Activated CD4-positive, alpha-beta memory T cell treated with anti-CD3 and anti-CD28 coated beads for 36 hours (primary cell): ENCODE measurements around the gene GAB3. TPM values are rescaled to one million over a fixed set of nuclear protein-coding genes. Genes with fewer than 3 reads are reported as not detected.
"Not testable (repeated sequence)": the region's sequence is repeated elsewhere in the genome, so short reads cannot be mapped to it uniquely, and the experiment has no call there.

Experiments
- CTCF ChIA-PET: fragments of 350-600 bp; sonication (Branson Sonifier 250); formaldehyde crosslinking; loops from one replicate; lab custom pipeline; 2021; ENCODE audit warnings: antibody characterized with exemption, inconsistent platforms; lab: Charles Lee
- POLR2A ChIA-PET: fragments of 350-600 bp; sonication (Branson Sonifier 250); formaldehyde crosslinking; loops from one replicate; lab custom pipeline; 2021; ENCODE audit warnings: antibody characterized with exemption; lab: Charles Lee
- DNase-seq: peaks from one replicate; pipeline ENCODE4 v3.0.0-alpha.2; 2020
- H3K27ac Mint-ChIP-seq: one replicate; pipeline ENCODE4 v1.8.0; 2021; ENCODE audit warnings: mixed read lengths
- H3K27me3 Mint-ChIP-seq: one replicate; pipeline ENCODE4 v1.8.0; 2021; ENCODE audit warnings: mixed read lengths
- H3K36me3 Mint-ChIP-seq: one replicate; pipeline ENCODE4 v1.8.0; 2021; ENCODE audit warnings: mixed read lengths
- H3K4me1 Mint-ChIP-seq: one replicate; pipeline ENCODE4 v1.8.0; 2021; ENCODE audit warnings: low read depth, mixed read lengths
- H3K4me3 Mint-ChIP-seq: one replicate; pipeline ENCODE4 v1.8.0; 2021; ENCODE audit warnings: mild to moderate bottlenecking, mixed read lengths
- H3K9me3 Mint-ChIP-seq: one replicate; pipeline ENCODE4 v1.8.0; 2021; ENCODE audit warnings: mixed read lengths
- intact Hi-C: fragments of 100-400 bp; cut with micrococcal nuclease; formaldehyde crosslinking; loops from one replicate; pipeline ENCODE4 v1.15.1; 2023
- total RNA-seq, 2 experiments: library from RNA; stranded (reverse); gene quantifications; one replicate each; pipeline ENCODE4 v1.2.3, GENCODE V29; 2021

Gene GAB3
- total RNA-seq, 2 experiments from 2014 or later = 3.4 to 3.7 TPM

DNA sequence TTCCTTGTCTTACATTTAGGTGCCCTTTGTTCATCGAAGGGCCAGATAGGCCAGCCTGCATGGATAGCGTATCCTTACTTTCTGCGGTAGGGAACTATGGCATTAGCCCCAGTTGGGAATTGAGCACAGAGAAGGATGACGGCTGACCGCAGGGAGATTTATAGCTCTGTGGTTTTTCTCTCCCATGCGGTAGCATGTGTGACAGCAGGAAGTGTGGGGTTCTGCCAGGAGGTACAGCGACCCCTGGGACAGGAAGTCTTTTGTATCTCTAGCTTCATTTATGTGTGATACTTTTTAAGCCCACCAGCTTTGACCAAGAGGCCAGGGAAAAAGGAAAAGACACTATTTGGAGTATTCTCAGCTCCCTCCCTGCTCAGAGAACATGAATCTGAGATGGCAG, 33.1 kb downstream of the GAB3 start:
- H3K27me3 Mint-ChIP-seq = no peaks in the 10 kb centered on the region
- POLR2A ChIA-PET = interaction anchor here (1.0 kb wide), 1 partner anchor 12 kb away, joined by 3 read pairs; no protein-coding TSS in a partner anchor
- no peaks in the 10 kb centered on the region for H3K9me3 Mint-ChIP-seq
- H3K27ac Mint-ChIP-seq = peak overlapping the region; percentile 87
- peak; percentile 17 for DNase-seq
- no peaks in the 10 kb centered on the region for H3K36me3 Mint-ChIP-seq
- H3K4me1 Mint-ChIP-seq = peaks cover 50% of the 10 kb centered on the region
- no peak overlapping the region for H3K4me3 Mint-ChIP-seq
- intact Hi-C loops = loop anchor here (2.0 to 5.0 kb wide), 2 partner anchors 15 to 44 kb away; partner anchors contain the start of gene DKC1
- CTCF ChIA-PET = interaction anchor here (0.9 to 4.7 kb wide), 3 partner anchors 14 to 68 kb away, joined by 3 to 41 read pairs (median 3); partner anchors contain the start of gene GAB3

DNA sequence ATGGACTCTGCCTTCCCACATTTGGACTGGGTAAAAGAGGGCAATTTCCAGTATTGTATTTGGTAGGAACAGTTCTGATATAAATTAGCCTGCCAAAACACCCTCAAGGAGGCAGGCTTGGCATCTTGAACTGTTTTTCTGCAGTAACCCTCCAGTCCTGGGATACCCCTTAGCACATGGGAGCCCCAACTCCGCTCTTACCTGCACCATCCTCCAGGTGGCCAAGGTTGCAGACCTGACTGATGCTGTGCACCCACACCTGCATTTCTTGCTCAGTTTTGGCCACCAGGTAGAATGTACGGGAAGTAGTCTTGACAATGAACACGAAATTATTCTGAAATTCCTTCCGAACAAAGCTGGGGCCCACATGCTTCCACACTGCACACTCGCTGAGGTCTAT, 35.1 kb downstream of the GAB3 start:
- Mint-ChIP-seq H3K4me3 (no peak overlapping the region), H3K27ac (no peak overlapping the region), H3K9me3 (no peaks in the 10 kb centered on the region), H3K27me3 (no peaks in the 10 kb centered on the region), H3K4me1 (peaks cover 57% of the 10 kb centered on the region), H3K36me3 (peaks cover 7% of the 10 kb centered on the region)
- ChIA-PET POLR2A (no interaction called here), CTCF (interaction anchor here (1.4 to 4.7 kb wide), 3 partner anchors 14 to 52 kb away, joined by 3 to 41 read pairs (median 6); partner anchors contain the start of gene GAB3)
- DNase-seq = no peak
- intact Hi-C loops = loop anchor here (5.0 kb wide), 1 partner anchor 46 kb away; the partner anchor contains the start of gene DKC1

DNA sequence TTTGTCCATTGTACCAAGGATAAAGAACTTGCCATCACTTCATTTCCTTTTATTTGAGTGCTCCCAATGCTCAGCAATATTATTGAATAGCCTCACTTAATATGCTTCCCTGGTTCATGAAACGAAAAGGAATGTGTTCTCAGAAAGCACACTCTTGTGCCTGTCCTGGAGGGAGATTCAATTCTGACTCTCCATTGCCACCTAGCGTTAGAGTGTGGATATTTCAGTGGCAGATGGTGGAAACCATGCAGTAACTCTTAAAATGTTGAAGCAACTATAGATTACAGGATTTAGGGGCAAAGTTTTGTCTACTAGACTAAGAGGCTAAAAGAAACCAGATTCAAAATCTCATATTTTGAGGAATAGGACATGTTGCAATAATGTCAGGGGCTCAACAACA, 36.0 kb downstream of the GAB3 start:
- H3K9me3 Mint-ChIP-seq = no peaks in the 10 kb centered on the region
- intact Hi-C loops = loop anchor here (5.0 kb wide), 1 partner anchor 47 kb away; the partner anchor contains the start of gene DKC1
- CTCF ChIA-PET = no interaction called here
- H3K4me3 Mint-ChIP-seq = no peak overlapping the region
- POLR2A ChIA-PET = no interaction called here
- peaks cover 55% of the 10 kb centered on the region for H3K4me1 Mint-ChIP-seq
- DNase-seq = peak; percentile 42
- H3K27me3 Mint-ChIP-seq = no peaks in the 10 kb centered on the region
- peaks cover 7% of the 10 kb centered on the region for H3K36me3 Mint-ChIP-seq
- H3K27ac Mint-ChIP-seq = no peak overlapping the region

DNA sequence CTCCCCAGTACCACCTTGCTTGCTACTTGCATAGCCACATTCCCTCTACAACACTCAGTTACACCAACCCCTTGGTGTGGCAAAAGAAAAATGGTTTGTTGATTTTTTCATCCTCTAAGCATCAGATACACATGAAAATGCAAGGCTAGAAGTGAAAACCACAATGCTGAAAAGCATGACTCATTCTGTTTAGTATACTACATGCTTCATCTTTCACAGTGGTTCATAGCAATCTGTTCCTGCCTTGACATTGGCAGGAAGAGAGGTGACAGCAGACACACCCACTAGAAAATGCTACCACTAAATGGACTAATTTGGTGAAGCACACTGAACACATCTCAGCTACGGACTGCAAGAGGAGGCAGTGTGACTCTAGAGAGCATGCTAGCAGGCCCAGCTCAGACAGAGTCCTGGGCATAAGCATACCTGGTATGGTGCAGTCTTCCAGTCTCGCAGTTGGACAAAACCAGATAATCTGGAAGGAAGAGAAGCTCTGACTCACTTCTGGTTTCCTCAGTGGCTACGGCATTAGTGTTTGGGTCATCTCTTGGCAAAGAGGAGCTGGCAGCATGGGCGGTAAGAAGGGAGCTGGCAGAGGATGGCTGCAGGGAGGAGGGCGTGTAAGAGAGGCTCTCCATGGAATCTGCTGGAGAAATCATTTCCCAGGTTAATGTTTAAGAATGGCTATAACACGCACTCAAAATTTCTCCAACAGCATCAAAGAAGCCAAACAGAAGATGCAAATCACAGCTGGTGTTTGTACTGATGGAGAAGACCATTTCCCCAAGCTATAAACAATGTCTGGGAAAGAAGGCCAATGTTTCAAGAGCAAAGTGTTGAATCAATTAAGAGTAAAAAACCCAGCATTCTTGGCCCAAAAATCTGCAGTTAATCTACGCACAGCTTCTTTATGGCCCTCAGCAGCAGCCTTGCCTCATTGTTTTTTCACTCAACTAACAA, 37.8 kb downstream of the GAB3 start:
- Mint-ChIP-seq H3K9me3 (no peaks in the 10 kb centered on the region), H3K4me1 (peaks cover 37% of the 10 kb centered on the region), H3K27ac (peak overlapping the region; percentile 44), H3K4me3 (peak overlapping the region; percentile 14), H3K36me3 (peaks cover 7% of the 10 kb centered on the region), H3K27me3 (no peaks in the 10 kb centered on the region)
- DNase-seq = peak; percentile 48
- intact Hi-C loops = loop anchor here (1.0 kb wide), 1 partner anchor 17 kb away; no protein-coding TSS in a partner anchor
- CTCF ChIA-PET = interaction anchor here (0.6 to 1.7 kb wide), 7 partner anchors 12 to 53 kb away, joined by 3 to 8 read pairs (median 3); no protein-coding TSS in a partner anchor
- POLR2A ChIA-PET = interaction anchor here (0.8 to 1.1 kb wide), 2 partner anchors 36 to 38 kb away, joined by 5 read pairs; partner anchors contain the start of gene GAB3

DNA sequence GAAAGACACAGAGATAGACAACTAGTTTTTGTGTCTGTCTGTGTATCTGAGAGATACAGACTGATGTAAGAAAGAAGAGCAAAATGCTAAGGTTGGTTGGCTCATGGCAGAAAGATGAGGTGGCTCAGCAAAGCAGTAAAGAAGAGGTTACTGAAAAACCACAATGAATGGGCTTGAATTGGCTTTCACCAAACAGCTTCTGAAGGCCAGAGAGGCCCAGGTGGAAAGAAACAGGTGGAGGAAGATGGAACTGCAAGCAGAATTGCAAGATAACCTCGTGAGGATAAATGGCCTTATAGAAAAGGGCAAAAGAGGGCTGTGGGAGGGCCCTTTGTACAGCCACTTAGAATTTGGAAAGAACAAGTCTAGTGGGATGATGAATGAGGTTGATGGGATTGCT, 39.6 kb downstream of the GAB3 start:
- ChIA-PET POLR2A (no interaction called here), CTCF (interaction anchor here (1.7 kb wide), 1 partner anchor 38 kb away, joined by 11 read pairs; no protein-coding TSS in a partner anchor)
- H3K9me3 Mint-ChIP-seq = no peaks in the 10 kb centered on the region
- H3K4me3 Mint-ChIP-seq = no peak overlapping the region
- no peaks in the 10 kb centered on the region for H3K27me3 Mint-ChIP-seq
- intact Hi-C loops = no loop called here
- H3K36me3 Mint-ChIP-seq = peaks cover 7% of the 10 kb centered on the region
- H3K27ac Mint-ChIP-seq = peak overlapping the region; percentile 35
- no peak for DNase-seq
- H3K4me1 Mint-ChIP-seq = peaks cover 26% of the 10 kb centered on the region

DNA sequence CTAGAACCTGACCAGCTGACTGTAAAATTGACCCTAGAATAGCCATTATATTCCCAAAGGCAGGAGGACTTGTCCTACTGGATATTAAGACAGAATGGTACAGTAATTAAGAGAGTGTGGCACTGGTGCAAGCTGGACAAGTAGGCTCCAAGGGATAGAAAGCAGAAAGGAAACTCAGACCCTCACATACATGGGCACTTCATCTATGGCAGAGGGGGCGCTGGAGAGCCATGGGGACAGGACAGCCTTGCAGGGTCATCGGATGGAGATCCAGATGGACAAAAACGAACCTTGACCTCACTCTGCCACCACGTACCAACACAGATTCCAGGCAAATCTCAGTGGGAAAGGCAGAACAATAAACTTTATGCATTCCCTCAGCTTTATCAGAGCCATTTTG, 40.6 kb downstream of the GAB3 start:
- no peak for DNase-seq
- ChIA-PET POLR2A (no interaction called here), CTCF (no interaction called here)
- Mint-ChIP-seq H3K27me3 (no peaks in the 10 kb centered on the region), H3K27ac (no peak overlapping the region), H3K36me3 (peaks cover 7% of the 10 kb centered on the region), H3K9me3 (no peaks in the 10 kb centered on the region), H3K4me1 (peaks cover 26% of the 10 kb centered on the region), H3K4me3 (no peak overlapping the region)
- intact Hi-C loops = no loop called here

DNA sequence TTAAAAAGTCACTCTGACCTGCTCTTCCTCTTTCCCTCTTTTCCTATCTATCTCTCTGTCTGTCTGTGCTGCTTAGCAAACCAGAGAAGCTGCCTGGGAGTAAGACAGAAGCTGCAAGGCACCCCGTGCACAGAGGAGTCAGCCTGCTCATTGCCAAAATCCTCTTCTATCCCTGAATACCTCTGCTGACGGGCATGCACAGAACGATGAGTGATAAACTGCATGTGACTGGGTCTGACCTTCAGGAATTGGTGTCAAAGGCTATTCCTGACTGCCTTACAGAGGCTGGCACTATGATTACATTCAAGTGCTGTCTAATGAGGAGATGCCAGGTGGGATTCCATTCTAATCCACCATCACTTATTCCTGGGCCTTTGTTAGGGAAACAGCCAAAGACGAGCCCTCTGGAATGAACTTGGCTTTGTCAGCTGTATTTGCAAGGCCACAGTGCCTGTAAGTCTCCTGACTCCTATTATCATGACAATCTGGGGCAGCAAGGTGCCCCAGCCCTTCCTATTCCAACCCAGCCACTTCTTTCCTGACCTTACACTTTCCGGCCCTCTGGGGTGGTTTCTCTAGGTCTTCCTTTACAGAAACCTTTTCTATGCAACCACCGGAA, 52.1 kb downstream of the GAB3 start:
- H3K36me3 Mint-ChIP-seq = peaks cover 1% of the 10 kb centered on the region
- no peak overlapping the region for H3K4me3 Mint-ChIP-seq
- peaks cover 13% of the 10 kb centered on the region for H3K4me1 Mint-ChIP-seq
- no peak overlapping the region for H3K27ac Mint-ChIP-seq
- POLR2A ChIA-PET = no interaction called here
- CTCF ChIA-PET = no interaction called here
- intact Hi-C loops = no loop called here
- no peak for DNase-seq
- H3K27me3 Mint-ChIP-seq = no peaks in the 10 kb centered on the region
- no peaks in the 10 kb centered on the region for H3K9me3 Mint-ChIP-seq

DNA sequence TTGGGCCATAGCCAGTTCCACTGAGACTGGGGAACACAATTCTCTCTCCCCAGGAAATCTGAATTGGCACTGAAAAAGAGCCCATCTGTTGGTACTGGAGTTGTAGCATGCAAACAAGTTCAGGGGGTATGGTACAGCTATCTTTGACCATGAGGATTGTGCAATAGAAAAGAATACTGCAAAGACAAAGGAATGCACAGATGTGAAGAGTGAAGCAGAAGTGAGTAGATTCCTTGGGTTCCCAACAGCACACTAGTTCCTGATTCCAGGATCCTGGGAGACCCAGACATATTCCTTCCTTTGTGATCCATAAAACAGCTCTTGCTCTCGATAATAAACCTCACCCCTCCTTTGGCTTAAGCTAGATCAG, 54.2 kb downstream of the GAB3 start:
- H3K9me3 Mint-ChIP-seq = no peaks in the 10 kb centered on the region
- CTCF ChIA-PET = interaction anchor here (1.1 to 1.8 kb wide), 2 partner anchors 22 to 52 kb away, joined by 6 to 7 read pairs; no protein-coding TSS in a partner anchor
- intact Hi-C loops = loop anchor here (1.0 kb wide), 1 partner anchor 17 kb away; no protein-coding TSS in a partner anchor
- no peak overlapping the region for H3K4me3 Mint-ChIP-seq
- H3K27me3 Mint-ChIP-seq = no peaks in the 10 kb centered on the region
- peaks cover 13% of the 10 kb centered on the region for H3K4me1 Mint-ChIP-seq
- H3K36me3 Mint-ChIP-seq = peaks cover 1% of the 10 kb centered on the region
- POLR2A ChIA-PET = interaction anchor here (1.3 kb wide), 1 partner anchor 23 kb away, joined by 6 read pairs; no protein-coding TSS in a partner anchor
- peak overlapping the region; percentile 51 for H3K27ac Mint-ChIP-seq
- DNase-seq = no peak

DNA sequence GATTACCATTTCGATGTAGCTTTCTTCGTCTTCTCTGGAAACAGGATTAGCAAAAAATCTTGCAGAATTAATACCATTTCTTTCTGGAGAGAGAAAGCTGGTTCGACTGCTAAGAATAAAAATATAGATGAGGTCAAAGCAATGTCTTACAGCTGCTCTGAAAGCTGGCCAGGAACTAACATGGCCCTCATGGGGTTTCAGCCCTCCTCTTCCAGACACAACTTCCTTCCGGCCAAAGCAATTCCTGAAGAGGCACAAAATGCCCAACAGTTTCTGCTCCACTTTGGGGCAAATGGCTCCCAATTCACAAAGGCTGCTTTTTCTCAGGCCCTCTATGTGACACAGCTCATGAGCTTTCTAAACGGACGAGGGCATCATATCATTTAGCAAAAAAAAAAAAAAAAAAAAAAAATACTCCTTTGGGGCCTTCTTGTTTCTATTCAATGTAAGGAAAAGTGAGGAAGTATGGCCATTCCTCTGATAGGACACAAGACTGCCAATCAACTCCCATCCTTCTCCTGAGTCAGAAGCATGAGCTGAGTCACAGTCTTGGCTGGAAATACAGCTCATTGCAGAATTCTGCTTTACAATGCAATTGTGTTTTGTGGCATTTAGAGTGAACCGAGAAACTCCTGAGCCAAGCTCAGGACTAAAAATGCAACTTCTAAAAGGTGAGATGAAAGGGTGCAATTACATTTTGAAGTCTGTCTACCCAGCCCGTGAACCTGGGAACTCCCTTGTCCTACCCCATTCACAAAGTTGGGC, 54.8 kb downstream of the GAB3 start:
- intact Hi-C loops = loop anchor here (1.0 kb wide), 1 partner anchor 17 kb away; no protein-coding TSS in a partner anchor
- H3K27me3 Mint-ChIP-seq = no peaks in the 10 kb centered on the region
- peak; percentile 34 for DNase-seq
- no peaks in the 10 kb centered on the region for H3K9me3 Mint-ChIP-seq
- CTCF ChIA-PET = interaction anchor here (0.6 to 1.8 kb wide), 4 partner anchors 12 to 399 kb away, joined by 3 to 7 read pairs (median 4); no protein-coding TSS in a partner anchor
- peaks cover 13% of the 10 kb centered on the region for H3K4me1 Mint-ChIP-seq
- POLR2A ChIA-PET = interaction anchor here (1.3 kb wide), 1 partner anchor 24 kb away, joined by 6 read pairs; no protein-coding TSS in a partner anchor
- H3K27ac Mint-ChIP-seq = peak overlapping the region; percentile 51
- no peak overlapping the region for H3K4me3 Mint-ChIP-seq
- H3K36me3 Mint-ChIP-seq = peaks cover 1% of the 10 kb centered on the region

DNA sequence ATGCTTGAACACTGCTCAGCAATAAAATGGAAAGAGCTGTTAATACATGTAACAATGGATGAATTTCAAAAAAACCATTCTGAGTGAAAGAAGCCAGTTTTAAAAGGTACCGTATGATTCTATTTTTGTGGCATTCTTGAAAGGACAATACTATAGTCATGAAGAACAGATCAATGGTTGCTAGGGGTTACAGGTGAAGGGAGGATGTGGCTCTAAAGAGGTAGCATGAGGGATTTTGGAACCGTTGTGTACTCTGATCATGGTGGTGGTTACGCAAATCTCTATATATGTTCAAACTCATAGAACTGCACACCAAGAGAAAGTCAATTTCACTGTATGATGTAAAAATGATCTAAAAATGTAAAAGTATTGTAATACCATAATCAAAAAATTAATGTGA, 57.5 kb downstream of the GAB3 start:
- Mint-ChIP-seq H3K4me3 (no peak overlapping the region), H3K36me3 (no peaks in the 10 kb centered on the region), H3K27ac (no peak overlapping the region), H3K27me3 (no peaks in the 10 kb centered on the region), H3K4me1 (peaks cover 13% of the 10 kb centered on the region), H3K9me3 (no peaks in the 10 kb centered on the region)
- POLR2A ChIA-PET = no interaction called here
- CTCF ChIA-PET = no interaction called here
- DNase-seq = no peak
- intact Hi-C loops = no loop called here

DNA sequence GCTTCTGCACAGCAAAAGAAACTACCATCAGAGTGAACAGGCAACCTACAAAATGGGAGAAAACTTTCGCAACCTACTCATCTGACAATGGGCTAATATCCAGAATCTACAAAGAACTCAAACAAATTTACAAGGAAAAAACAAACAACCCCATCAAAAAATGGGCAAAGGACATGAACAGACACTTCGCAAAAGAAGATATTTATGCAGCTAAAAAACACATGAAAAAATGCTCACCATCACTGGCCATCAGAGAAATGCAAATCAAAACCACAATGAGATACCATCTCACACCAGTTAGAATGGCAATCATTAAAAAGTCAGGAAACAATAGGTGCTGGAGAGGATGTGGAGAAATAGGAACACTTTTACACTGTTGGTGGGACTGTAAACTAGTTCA, 60.4 kb downstream of the GAB3 start:
- H3K27ac Mint-ChIP-seq, DNase-seq, CTCF ChIA-PET, H3K36me3 Mint-ChIP-seq, intact Hi-C loops, H3K4me3 Mint-ChIP-seq, H3K27me3 Mint-ChIP-seq, H3K4me1 Mint-ChIP-seq, POLR2A ChIA-PET, H3K9me3 Mint-ChIP-seq: not testable (repeated sequence)
